AG10803 (cell line): ENCODE results near the gene MYH16.

ENCODE experiments used
- DNase-seq: peaks from one replicate; pipeline ENCODE4 v3.0.0; 2010; ENCODE audit warnings: low read depth
- H3K4me3 ChIP-seq: 2 replicates; pipeline ENCODE4 v1.5.1; 2011; ENCODE audit warnings: mild to moderate bottlenecking, low read length, control low read depth
- CTCF ChIP-seq: conservative IDR thresholded peaks from 2 replicates; pipeline ENCODE4 v1.5.1; 2011; ENCODE audit warnings: mild to moderate bottlenecking, low read length, control low read depth, inconsistent platforms

MYH16 gene

GRCh38 chr7:99238558-99239341, 33.9 kb upstream of the MYH16 start:
- H3K4me3 ChIP-seq, result no peak overlapping the region
- no peak for TF ChIP-seq CTCF
- DNase-seq, result no peak

- DNase-seq, result no peak
- TF ChIP-seq CTCF, result no peak
- H3K4me3 ChIP-seq, result no peak overlapping the region
Observed at GRCh38 chr7:99242682-99243081, 30.0 kb upstream of the MYH16 start.

- no peak for TF ChIP-seq CTCF
- DNase-seq, result no peak
- H3K4me3 ChIP-seq, result no peak overlapping the region
Observed at GRCh38 chr7:99243751-99244337, 28.8 kb upstream of the MYH16 start.

- peak; percentile 38 for DNase-seq
- no peak for TF ChIP-seq CTCF
Observed at GRCh38 chr7:99244939-99245338, 27.7 kb upstream of the MYH16 start.

GRCh38 chr7:99248391-99249095, 24.1 kb upstream of the MYH16 start:
- H3K4me3 ChIP-seq, result no peak overlapping the region
- no peak for DNase-seq
- no peak for TF ChIP-seq CTCF

More at GRCh38 chr7:99244939-99245338, 27.7 kb upstream of the MYH16 start:
- no peak overlapping the region for H3K4me3 ChIP-seq

- no peak for DNase-seq
- no peak overlapping the region for H3K4me3 ChIP-seq
- no peak for TF ChIP-seq CTCF
Observed at GRCh38 chr7:99249985-99250575, 22.6 kb upstream of the MYH16 start.
